OCI-M2 (cell line): Measurements from ENCODE around the gene ITSN1.
"Not testable (repeated sequence)": the region's sequence is repeated elsewhere in the genome, so short reads cannot be mapped to it uniquely, and the experiment has no call there.

Experiments used
- DNase-seq: peaks from one replicate; lab custom pipeline; 2025; ENCODE audit not compliant: unreplicated experiment; lab: John Stamatoyannopoulos, UW

The ITSN1 gene

GRCh38 chr21:33642027-33642895, at the start of gene ITSN1:
ITSN1 (plus strand) TSS chr21:33642501; CDS start chr21:33718829, 76,328 bp downstream.
- peak; percentile 97 for DNase-seq

- no peak for DNase-seq
Observed at GRCh38 chr21:33598051-33598450, 44.2 kb upstream of the ITSN1 start.

GRCh38 chr21:33608559-33608958, 33.7 kb upstream of the ITSN1 start:
- DNase-seq: no peak

- DNase-seq: no peak
Observed at GRCh38 chr21:33611006-33611744, 31.1 kb upstream of the ITSN1 start.

- DNase-seq: peak; percentile 72
Observed at GRCh38 chr21:33617565-33617964, 24.7 kb upstream of the ITSN1 start.

GRCh38 chr21:33618407-33618806, 23.9 kb upstream of the ITSN1 start:
- DNase-seq: no peak

GRCh38 chr21:33619726-33620125, 22.6 kb upstream of the ITSN1 start:
- no peak for DNase-seq

- no peak for DNase-seq
Observed at GRCh38 chr21:33622253-33622652, 20.0 kb upstream of the ITSN1 start.

- not testable (repeated sequence) for DNase-seq
Observed at GRCh38 chr21:33626151-33626550, 16.1 kb upstream of the ITSN1 start.

GRCh38 chr21:33634254-33634653, 8.0 kb upstream of the ITSN1 start:
- DNase-seq: no peak

- DNase-seq: no peak
Observed at GRCh38 chr21:33640697-33641351, 1.5 kb upstream of the ITSN1 start.

GRCh38 chr21:33641352-33642026, 812 bp upstream of the ITSN1 start, which contains the start of gene CRYZL1:
CRYZL1 (minus strand) TSS chr21:33641741; CDS start chr21:33631551, 10,190 bp downstream.
- DNase-seq: peak; percentile 97

- DNase-seq: no peak
Observed at GRCh38 chr21:33642896-33643657, 776 bp downstream of the ITSN1 start.

- no peak for DNase-seq
Observed at GRCh38 chr21:33643658-33644311, 1.5 kb downstream of the ITSN1 start.

- no peak for DNase-seq
Observed at GRCh38 chr21:33644383-33645074, 2.2 kb downstream of the ITSN1 start.

GRCh38 chr21:33645730-33646129, 3.4 kb downstream of the ITSN1 start:
- DNase-seq: no peak

- DNase-seq: no peak
Observed at GRCh38 chr21:33647587-33647986, 5.3 kb downstream of the ITSN1 start.

- no peak for DNase-seq
Observed at GRCh38 chr21:33648555-33648954, 6.3 kb downstream of the ITSN1 start.

- DNase-seq: no peak
Observed at GRCh38 chr21:33650230-33650629, 7.9 kb downstream of the ITSN1 start.
